ENCODE measurements around the gene PPP1R1A. TPM values are rescaled to one million over a fixed set of nuclear protein-coding genes. Genes with fewer than 3 reads are reported as not detected.
A peak's percentile ranks its signal among the peaks of the same experiment; 100 is the strongest.

Gene PPP1R1A
- total RNA-seq, 2 donors from 2014 or later = 71.0 to 255 TPM

GRCh38 chr12:54581412-54581811 lies 7.0 kb downstream of the PPP1R1A start:
- no peak for DNase-seq
- intact Hi-C loops (cut with DNase I) = no loop called here
- ATAC-seq = no peak

GRCh38 chr12:54579696-54580333 lies 8.6 kb downstream of the PPP1R1A start:
- intact Hi-C loops (cut with DNase I) = no loop called here
- ATAC-seq (peak; percentile 93 to 94), DNase-seq (peak; percentile 84)

- ATAC-seq = no peak
- no peak for DNase-seq
- intact Hi-C loops (cut with DNase I) = no loop called here
Measured at GRCh38 chr12:54579258-54579657, 9.2 kb downstream of the PPP1R1A start.

GRCh38 chr12:54578778-54579177 lies 9.7 kb downstream of the PPP1R1A start:
- no peak for ATAC-seq
- DNase-seq = no peak
- intact Hi-C loops (cut with DNase I) = no loop called here

- DNase-seq (no peak), ATAC-seq (no peak)
- intact Hi-C loops (cut with DNase I) = no loop called here
Measured at GRCh38 chr12:54572881-54573280, 15.6 kb downstream of the PPP1R1A start.

GRCh38 chr12:54571193-54572188 lies 17.0 kb downstream of the PPP1R1A start:
- ATAC-seq = no peak
- no peak for DNase-seq
- intact Hi-C loops (cut with DNase I) = no loop called here

GRCh38 chr12:54569995-54570528 lies 18.4 kb downstream of the PPP1R1A start:
- intact Hi-C loops (cut with DNase I) = no loop called here
- DNase-seq (no peak), ATAC-seq (no peak)

GRCh38 chr12:54569072-54569471 lies 19.4 kb downstream of the PPP1R1A start:
- no peak for ATAC-seq
- no peak for DNase-seq
- intact Hi-C loops (cut with DNase I) = no loop called here

- intact Hi-C loops (cut with DNase I) = no loop called here
- ATAC-seq (no peak), DNase-seq (no peak)
Measured at GRCh38 chr12:54566792-54567191, 21.7 kb downstream of the PPP1R1A start.

- ATAC-seq (no peak), DNase-seq (no peak)
- intact Hi-C loops (cut with DNase I) = no loop called here
Measured at GRCh38 chr12:54565986-54566544, 22.4 kb downstream of the PPP1R1A start.

- intact Hi-C loops (cut with DNase I) = no loop called here
- ATAC-seq (no peak), DNase-seq (no peak)
Measured at GRCh38 chr12:54565310-54565985, 23.0 kb downstream of the PPP1R1A start.

- no peak for ATAC-seq
- intact Hi-C loops (cut with DNase I) = no loop called here
- DNase-seq = no peak
Measured at GRCh38 chr12:54564768-54565167, 23.7 kb downstream of the PPP1R1A start.

GRCh38 chr12:54563787-54564186 lies 24.7 kb downstream of the PPP1R1A start:
- intact Hi-C loops (cut with DNase I) = no loop called here
- no peak for DNase-seq
- no peak for ATAC-seq

GRCh38 chr12:54562750-54563356 lies 25.6 kb downstream of the PPP1R1A start:
- DNase-seq (no peak), ATAC-seq (no peak)
- intact Hi-C loops (cut with DNase I) = no loop called here

- intact Hi-C loops (cut with DNase I) = no loop called here
- ATAC-seq (peak; percentile 48 to 74), DNase-seq (peak; percentile 36)
Measured at GRCh38 chr12:54561164-54561563, 27.3 kb downstream of the PPP1R1A start.

GRCh38 chr12:54560374-54560858 lies 28.0 kb downstream of the PPP1R1A start:
- ATAC-seq (peak; percentile 99), DNase-seq (peak; percentile 93)
- intact Hi-C loops (cut with DNase I) = no loop called here

GRCh38 chr12:54558759-54559158 lies 29.7 kb downstream of the PPP1R1A start:
- ATAC-seq (no peak), DNase-seq (no peak)
- intact Hi-C loops (cut with DNase I) = no loop called here

GRCh38 chr12:54558311-54558710 lies 30.1 kb downstream of the PPP1R1A start:
- no peak for DNase-seq

More at GRCh38 chr12:54558311-54558710, 30.1 kb downstream of the PPP1R1A start:
- intact Hi-C loops (cut with DNase I) = no loop called here
- no peak for ATAC-seq

Measured in left cardiac atrium (tissue), 4 donors.